OCI-LY3 (cell line): ENCODE measurements around the gene SLC18A3.

ENCODE experiments used
- CTCF ChIP-seq: fragments of 200-600, 300-600 bp; sonication (generic); IDR thresholded peaks from 2 replicates; pipeline ENCODE4 v1.5.1; 2014; ENCODE audit warnings: antibody characterized with exemption, low read length, low read depth
- EZH2phosphoT487 ChIP-seq: fragments of 200-600 bp; shearing (Covaris generic); IDR thresholded peaks from 2 replicates; pipeline ENCODE4 v1.6.1; 2018; ENCODE audit warnings: antibody characterized with exemption, mixed run types, low read depth

- no peak for TF ChIP-seq CTCF
- TF ChIP-seq EZH2phosphoT487, result no peak
These were observed 33.3 kb downstream of the SLC18A3 start for GRCh38 chr10:49643241-49644034.
